GM13976 (cell line): ENCODE results near the gene PSMD6.

Experiments used
- DNase-seq: peaks from one replicate; pipeline ENCODE4 v3.0.0; 2012; ENCODE audit warnings: low spot score
- CTCF ChIP-seq: IDR thresholded peaks from 2 replicates; pipeline ENCODE4 v1.5.1; 2012; ENCODE audit warnings: borderline replicate concordance, mild to moderate bottlenecking; ENCODE audit not compliant: insufficient read depth; ENCODE audit errors: extremely low read depth, missing control alignments, control extremely low read depth
- in situ Hi-C: fragments of 300-500 bp; cut with MboI; formaldehyde crosslinking; loops from one replicate; pipeline ENCODE4 v1.12.0; 2022; ENCODE audit warnings: low sequenced_read_pairs, mixed read lengths, inconsistent platforms; ENCODE audit not compliant: unreplicated experiment

The PSMD6 gene

GRCh38 chr3:64047787-64048186 is 24.5 kb upstream of the PSMD6 start:
- in situ Hi-C loops = no loop called here
- DNase-seq = no peak
- no peak for TF ChIP-seq CTCF

DNA sequence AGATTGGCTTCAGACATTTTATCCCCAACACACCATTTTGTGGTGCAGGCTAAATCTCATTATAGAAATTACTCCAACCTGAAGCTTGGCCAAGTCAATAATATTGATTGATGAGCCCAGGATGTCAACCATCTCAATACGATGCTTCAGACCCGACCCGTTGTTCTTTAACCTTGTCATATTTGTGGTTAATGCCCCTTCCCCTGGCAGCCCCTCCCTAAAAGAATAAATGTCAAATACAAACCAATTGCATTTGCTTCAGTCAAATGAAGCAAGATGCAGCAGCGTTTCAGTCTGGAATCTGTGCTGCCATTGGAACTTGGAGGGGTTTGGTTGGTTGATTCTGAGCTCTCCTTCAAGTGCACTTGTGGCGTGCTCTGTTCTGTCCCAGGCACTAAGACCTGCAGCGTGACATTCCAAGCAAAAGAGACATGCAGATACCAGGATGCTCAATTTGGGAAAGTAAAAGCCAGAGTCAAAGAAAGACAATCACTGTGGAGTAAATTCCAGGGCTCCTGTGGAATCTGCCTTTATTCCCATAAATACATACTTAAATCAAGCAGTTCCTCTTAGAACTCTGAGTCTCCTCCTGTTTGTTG is 23.8 kb upstream of the PSMD6 start:
- DNase-seq = no peak
- no peak for TF ChIP-seq CTCF
- in situ Hi-C loops = no loop called here

DNA sequence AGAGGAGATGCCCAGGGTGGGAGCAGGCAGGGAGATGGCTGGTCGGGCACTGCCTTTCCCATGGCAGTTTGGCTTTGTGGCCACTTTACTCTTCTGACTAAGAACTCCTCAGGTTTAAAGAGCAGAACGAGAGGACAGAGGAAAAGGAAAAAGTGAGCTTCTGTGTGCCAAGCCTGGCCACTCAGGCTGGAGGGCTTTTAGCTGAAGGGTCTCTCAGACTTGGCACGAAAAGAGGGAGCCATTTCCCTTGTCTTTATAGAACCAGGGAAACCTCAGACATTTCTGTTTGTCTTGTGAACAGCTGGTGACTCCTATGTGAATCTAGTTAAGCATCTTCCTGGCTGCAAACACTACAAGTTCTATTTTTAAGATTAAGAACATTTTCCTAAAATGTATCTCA is 23.3 kb upstream of the PSMD6 start:
- in situ Hi-C loops = no loop called here
- no peak for TF ChIP-seq CTCF
- no peak for DNase-seq

DNA sequence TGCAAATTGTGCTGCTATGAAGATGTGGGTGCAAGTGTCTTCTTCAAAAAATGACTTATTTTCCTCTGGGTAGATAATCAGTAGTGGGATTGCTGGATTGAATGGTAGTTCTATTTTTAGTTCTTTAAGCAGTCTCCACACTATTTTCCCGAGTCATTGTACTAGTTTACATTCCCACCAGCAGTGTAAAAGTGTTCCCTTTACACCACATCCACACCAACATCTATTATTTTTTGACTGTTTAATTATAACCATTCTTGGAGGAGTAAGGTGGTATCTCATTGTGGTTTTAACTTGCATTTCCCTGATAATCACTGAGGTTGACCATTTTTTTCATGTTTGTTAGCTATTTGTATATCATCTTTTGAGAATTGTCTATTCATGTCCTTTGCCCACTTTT is 19.7 kb upstream of the PSMD6 start:
- in situ Hi-C loops = no loop called here
- no peak for DNase-seq
- no peak for TF ChIP-seq CTCF

- no peak for TF ChIP-seq CTCF
- no peak for DNase-seq
- in situ Hi-C loops = loop anchor here (10.0 kb wide), 1 partner anchor 445 kb away; no protein-coding TSS in a partner anchor
Observed at GRCh38 chr3:64039981-64040733, 16.9 kb upstream of the PSMD6 start.

GRCh38 chr3:64039332-64039731 is 16.0 kb upstream of the PSMD6 start:
- no peak for DNase-seq
- in situ Hi-C loops = loop anchor here (10.0 kb wide), 1 partner anchor 445 kb away; no protein-coding TSS in a partner anchor
- no peak for TF ChIP-seq CTCF
